K562 (cell line): ENCODE measurements around the gene ZNF785. TPM values are rescaled to one million over a fixed set of nuclear protein-coding genes. Genes with fewer than 3 reads are reported as not detected.

Source experiments
- AFF4 ChIP-seq: sonication (generic); formaldehyde crosslinking; IDR thresholded peaks from 2 replicates; pipeline ENCODE4 v1.8.0; 2023; ENCODE audit warnings: mild to moderate bottlenecking, missing genetic modification reagents
- CBX1 ChIP-seq: sonication (generic); IDR thresholded peaks from 2 replicates; pipeline ENCODE4 v1.6.1; 2016; ENCODE audit warnings: antibody characterized with exemption, low read depth, mild to moderate bottlenecking
- CTCF ChIP-seq, 3 experiments: IDR thresholded peaks in 2 of 3; conservative IDR thresholded peaks in 1 of 3; 2 replicates each; pipeline ENCODE4 v1.5.1; 2011 to 2012; ENCODE audit warnings: low read length in 3 of 3, mild to moderate bottlenecking in 3 of 3, control low read depth in 2 of 3, improper control_type of control experiment in 1 of 3, inconsistent platforms in 1 of 3, low read depth in 1 of 3, mixed read lengths in 1 of 3, moderate library complexity in 1 of 3; ENCODE audit not compliant: insufficient read depth in 2 of 3
- HCFC1 ChIP-seq: IDR thresholded peaks from 2 replicates; pipeline ENCODE4 v1.6.1; 2012; ENCODE audit warnings: low read depth, low read length, improper control_type of control experiment
- JUN ChIP-seq, 2 experiments: sonication (generic) in 1 of 2; formaldehyde crosslinking in 1 of 2; IDR thresholded peaks; 2 replicates each; pipeline versions ENCODE4 v1.6.1 to v1.8.0; 2012 to 2022; ENCODE audit warnings: borderline replicate concordance in 2 of 2, mild to moderate bottlenecking in 2 of 2, improper control_type of control experiment in 1 of 2, low read depth in 1 of 2, low read length in 1 of 2, missing genetic modification reagents in 1 of 2
- KAT2B ChIP-seq: IDR thresholded peaks from one replicate; pipeline ENCODE4 v1.6.1; 2012; ENCODE audit warnings: low read depth, mild to moderate bottlenecking, control low read depth, inconsistent platforms, low read length, moderate library complexity
- MAFG ChIP-seq: fragments of 450-650 bp; conservative IDR thresholded peaks from 2 replicates; pipeline ENCODE4 v1.6.1; 2016; ENCODE audit warnings: missing genetic modification characterization, missing compliant biosample characterization
- MEF2D ChIP-seq: conservative IDR thresholded peaks from 2 replicates; pipeline ENCODE4 v1.6.1; 2016; ENCODE audit warnings: low read depth, missing genetic modification characterization, missing compliant biosample characterization
- ZNF3 ChIP-seq: fragments of 250-450 bp; sonication (Bioruptor Pico); IDR thresholded peaks from 2 replicates; pipeline ENCODE4 v1.5.0; 2021; ENCODE audit warnings: mild to moderate bottlenecking, moderate library complexity
- ZNF318 ChIP-seq, 2 experiments: fragments of 450-650 bp; IDR thresholded peaks; 2 replicates each; pipeline ENCODE4 v1.6.1; 2016; ENCODE audit warnings: mild to moderate bottlenecking in 2 of 2, borderline replicate concordance in 1 of 2, low read depth in 1 of 2, moderate library complexity in 1 of 2
- ZNF41 ChIP-seq: fragments of 250-450 bp; sonication (Bioruptor Pico); conservative IDR thresholded peaks from 2 replicates; pipeline ENCODE4 v1.4.0; 2020; ENCODE audit warnings: mild to moderate bottlenecking
- polyA plus RNA-seq, 8 experiments: library from polyadenylated mRNA; depleted of rRNA in 4 of 8; stranded (reverse) in 5 of 8; unstranded in 3 of 8; fragments of >200 nt; fragmentation: Nextera tagmentation in 2 of 8; fragmentation: Illumina TruSeq in 1 of 8; extraction: Ambion mirVana in 2 of 8; extraction: Trizol in 1 of 8; gene quantifications; 2 replicates each; pipeline versions ENCODE4 v1.2.1 to v1.2.3, GENCODE V29; 2011 to 2014; ENCODE audit warnings: inconsistent platforms in 1 of 8, missing spikeins in 1 of 8
- total RNA-seq, 7 experiments: library from RNA; depleted of rRNA in 6 of 7; stranded (reverse); fragments of >200 nt in 6 of 7; fragmentation: Illumina TruSeq in 2 of 7; extraction: Trizol in 2 of 7; gene quantifications; 2 replicates each; pipeline versions ENCODE4 v1.2.1 to v1.2.3, GENCODE V29; 2011 to 2021; ENCODE audit warnings: low replicate concordance in 1 of 7

ZNF785 gene
- total and polyA plus RNA-seq, 9 of the 15 experiments (the other 6 are each of a cell fraction or from before 2014, with no cell fraction given), result 0.64 to 11.0 (median 6.4) TPM

DNA sequence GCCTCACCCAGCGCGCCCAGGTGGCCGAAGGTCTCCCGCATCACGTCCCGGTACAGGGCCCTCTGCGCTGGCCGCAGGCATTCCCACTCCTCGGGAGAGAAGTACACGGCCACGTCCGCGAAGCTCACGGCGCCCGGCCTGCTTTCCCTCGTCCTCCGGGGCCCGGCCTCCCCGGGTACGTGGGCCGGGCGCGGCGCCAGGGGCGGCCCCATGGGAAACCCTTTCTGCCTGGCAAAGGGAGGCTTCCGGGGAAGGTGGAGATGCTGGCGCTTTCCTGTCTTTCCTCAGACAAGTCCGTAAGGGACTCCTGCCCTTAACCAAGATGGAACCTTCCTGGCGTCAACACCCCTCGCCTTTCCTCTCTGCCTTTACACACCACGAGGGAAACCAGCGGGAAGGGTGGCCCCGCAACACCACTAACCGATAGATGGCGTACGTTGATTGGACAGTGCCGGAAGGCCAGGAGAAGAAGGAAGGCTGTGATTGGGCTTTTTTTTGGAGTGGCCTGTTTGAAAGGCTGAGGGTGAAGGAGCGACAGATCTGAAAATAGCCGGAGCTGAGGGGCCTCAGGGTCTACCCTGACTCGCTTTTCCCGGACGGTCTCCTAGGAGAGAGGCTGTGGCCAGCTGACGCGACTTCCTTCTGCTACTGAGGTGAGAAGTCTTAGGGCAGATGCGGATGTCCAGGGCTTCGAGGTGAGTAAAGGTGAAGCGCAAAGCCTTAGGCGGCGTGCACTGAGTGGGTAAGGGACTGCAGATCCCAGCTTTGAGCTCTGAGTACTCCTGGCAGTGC is at the start of gene ZNF785 (continued):
- TF ChIP-seq ZNF318 (IDR thresholded peaks at IDR 0.05; ENCODE audit: borderline replicate concordance in 1 of 2, low read depth in 1 of 2), result no peak
- peak; percentile 89 for TF ChIP-seq HCFC1
- TF ChIP-seq JUN (IDR thresholded peaks at IDR 0.05; ENCODE audit: borderline replicate concordance, low read depth, low read length), result peak; percentile 78
- peak; percentile 10; the same call in 1 of the 2 replicates for TF ChIP-seq JUN (CRISPR knock-in tag; IDR thresholded peaks at IDR 0.05; ENCODE audit: borderline replicate concordance)
- TF ChIP-seq MEF2D, result peak; percentile 66
- TF ChIP-seq AFF4, result peak; percentile 53
- no peak for TF ChIP-seq ZNF3 (CRISPR knock-in tag)
- no peak for TF ChIP-seq KAT2B
- TF ChIP-seq CBX1, result peak; percentile 83; the same call in 1 of the 2 replicates
- no peak; the same call in 1 of the 2 replicates for TF ChIP-seq ZNF41 (CRISPR knock-in tag)
- TF ChIP-seq CTCF (IDR thresholded peaks at IDR 0.05 in 2 of 3, conservative IDR thresholded peaks at IDR 0.05 in 1 of 3; ENCODE audit: insufficient read depth in 2 of 3, low read depth in 1 of 3, low read length in 3 of 3), result peak; percentile 20 to 44 (median 29); a peak in 3 of 6 replicates
- TF ChIP-seq MAFG (tag), result no peak
